Mesenchymal stem cell (in vitro differentiated cells and primary cell): ENCODE measurements around the gene LRRTM4.
A peak's percentile ranks its signal among the peaks of the same experiment; 100 is the strongest.
"Not testable (repeated sequence)": the region's sequence is repeated elsewhere in the genome, so short reads cannot be mapped to it uniquely, and the experiment has no call there.

Experiments
- DNase-seq: peaks from one replicate; pipeline ENCODE4 v3.0.0-alpha.2; 2013
- H2AFZ ChIP-seq: one replicate; pipeline ENCODE4 v1.6.1; 2013; ENCODE audit warnings: low read depth, mild to moderate bottlenecking, control low read depth, inconsistent platforms, low read length, moderate library complexity
- H2AK5ac ChIP-seq: 2 replicates; pipeline ENCODE4 v1.6.1; 2013; ENCODE audit warnings: low read length, moderate library complexity, mild to moderate bottlenecking, inconsistent platforms; ENCODE audit not compliant: severe bottlenecking
- H2BK120ac ChIP-seq: one replicate; pipeline ENCODE4 v1.6.1; 2013; ENCODE audit warnings: low read depth, mild to moderate bottlenecking, inconsistent platforms, low read length, moderate library complexity
- H2BK12ac ChIP-seq, 2 experiments: one replicate each; pipeline ENCODE4 v1.6.1; 2013; ENCODE audit warnings: inconsistent platforms in 2 of 2, low read length in 2 of 2, mild to moderate bottlenecking in 2 of 2, moderate library complexity in 2 of 2, control low read depth in 1 of 2
- H2BK15ac ChIP-seq: one replicate; pipeline ENCODE4 v1.6.1; 2013; ENCODE audit warnings: mild to moderate bottlenecking, low read depth, inconsistent platforms; ENCODE audit not compliant: poor library complexity, severe bottlenecking
- H2BK5ac ChIP-seq: 2 replicates; pipeline ENCODE4 v1.6.1; 2013; ENCODE audit warnings: low read depth, mild to moderate bottlenecking, low read length, control low read depth, inconsistent platforms; ENCODE audit not compliant: poor library complexity, severe bottlenecking
- H3K14ac ChIP-seq, 2 experiments: one replicate each; pipeline ENCODE4 v1.6.1; 2013; ENCODE audit warnings: inconsistent platforms in 2 of 2, low read length in 2 of 2, control low read depth in 1 of 2, mild to moderate bottlenecking in 1 of 2, moderate library complexity in 1 of 2
- H3K18ac ChIP-seq, 2 experiments: one replicate each; pipeline ENCODE4 v1.6.1; 2013; ENCODE audit warnings: inconsistent platforms in 2 of 2, low read length in 2 of 2, control low read depth in 1 of 2, low read depth in 1 of 2, mild to moderate bottlenecking in 1 of 2
- H3K23ac ChIP-seq, 2 experiments: one replicate each; pipeline ENCODE4 v1.6.1; 2013; ENCODE audit warnings: inconsistent platforms in 2 of 2, low read length in 2 of 2, mild to moderate bottlenecking in 2 of 2, moderate library complexity in 2 of 2, control low read depth in 1 of 2
- H3K27ac ChIP-seq: 2 replicates; pipeline ENCODE4 v1.5.1; 2013; ENCODE audit warnings: mild to moderate bottlenecking, moderate library complexity, low read length, control low read depth, inconsistent platforms; ENCODE audit not compliant: poor library complexity, severe bottlenecking
- H3K27me3 ChIP-seq, 2 experiments: 2 replicates each; pipeline versions ENCODE4 v1.6.1 to v1.7.0; 2013; ENCODE audit warnings: low read length in 2 of 2, mild to moderate bottlenecking in 2 of 2, moderate library complexity in 2 of 2, control low read depth in 1 of 2, inconsistent platforms in 1 of 2; ENCODE audit not compliant: control insufficient read depth in 1 of 2, insufficient read depth in 1 of 2
- H3K36me3 ChIP-seq, 2 experiments: 2 replicates each; pipeline versions ENCODE4 v1.6.1 to v1.7.0; 2013; ENCODE audit warnings: low read length in 2 of 2, control low read depth in 1 of 2, inconsistent platforms in 1 of 2, low read depth in 1 of 2, mild to moderate bottlenecking in 1 of 2; ENCODE audit not compliant: insufficient read depth in 2 of 2, control insufficient read depth in 1 of 2
- H3K4ac ChIP-seq, 2 experiments: one replicate each; pipeline ENCODE4 v1.6.1; 2013; ENCODE audit warnings: inconsistent platforms in 2 of 2, low read length in 2 of 2, mild to moderate bottlenecking in 2 of 2, moderate library complexity in 2 of 2, control low read depth in 1 of 2, low read depth in 1 of 2
- H3K4me1 ChIP-seq: 2 replicates; pipeline ENCODE4 v1.6.1; 2013; ENCODE audit warnings: low read depth, low read length, control low read depth; ENCODE audit not compliant: control insufficient read depth, insufficient read depth
- H3K4me2 ChIP-seq: 2 replicates; pipeline ENCODE4 v1.6.1; 2013; ENCODE audit warnings: low read length, mild to moderate bottlenecking, inconsistent platforms; ENCODE audit not compliant: poor library complexity, severe bottlenecking
- H3K4me3 ChIP-seq, 2 experiments: 2 replicates each; pipeline versions ENCODE4 v1.5.1 to v1.7.0; 2013; ENCODE audit warnings: low read length in 2 of 2, mild to moderate bottlenecking in 2 of 2, control low read depth in 1 of 2, low read depth in 1 of 2; ENCODE audit not compliant: insufficient read depth in 1 of 2
- H3K79me1 ChIP-seq: replicated peaks from 2 replicates; pipeline ENCODE4 v1.6.1; 2013; ENCODE audit warnings: mild to moderate bottlenecking, control low read depth, low read length, inconsistent platforms; ENCODE audit not compliant: poor library complexity, severe bottlenecking
- H3K9ac ChIP-seq: 2 replicates; pipeline ENCODE4 v1.7.0; 2013; ENCODE audit warnings: mild to moderate bottlenecking, low read length, moderate library complexity
- H3K9me3 ChIP-seq: 2 replicates; pipeline ENCODE4 v1.7.0; 2013; ENCODE audit warnings: mild to moderate bottlenecking, low read length; ENCODE audit not compliant: control insufficient read depth
- H4K8ac ChIP-seq: one replicate; pipeline ENCODE4 v1.6.1; 2013; ENCODE audit warnings: inconsistent platforms, mild to moderate bottlenecking, low read length, moderate library complexity
- H4K91ac ChIP-seq: one replicate; pipeline ENCODE4 v1.6.1; 2013; ENCODE audit warnings: mild to moderate bottlenecking, low read length, inconsistent platforms
- WGBS: methylation state at CpG from one replicate; pipeline ENCODE4 v1.1.7; 2013; ENCODE audit warnings: mixed read lengths; 5-methylcytosine and 5-hydroxymethylcytosine counted together

LRRTM4 gene

GRCh38 chr2:77034445-77034844 lies 487.7 kb downstream of the LRRTM4 start:
- H3K14ac ChIP-seq, result no peak overlapping the region
- H2BK15ac ChIP-seq, result no peak overlapping the region
- H3K9me3 ChIP-seq, result no peaks in the 10 kb centered on the region
- H3K23ac ChIP-seq, result no peak overlapping the region
- no peak overlapping the region for H3K4ac ChIP-seq
- H3K4me2 ChIP-seq, result no peak overlapping the region
- no peak overlapping the region for H4K8ac ChIP-seq
- no peaks in the 10 kb centered on the region for H3K27me3 ChIP-seq
- H4K91ac ChIP-seq, result no peak overlapping the region
- peak; percentile 83 for DNase-seq
- H3K9ac ChIP-seq, result no peak overlapping the region
- no peak overlapping the region for H3K18ac ChIP-seq
- no peak overlapping the region for H2AFZ ChIP-seq
- no peak overlapping the region for H3K4me3 ChIP-seq
- H2BK12ac ChIP-seq, result no peak overlapping the region
- no peaks in the 10 kb centered on the region for H3K79me1 ChIP-seq
- 4% methylated on average over 3 of the region's 4 CpGs for WGBS
- no peaks in the 10 kb centered on the region for H3K36me3 ChIP-seq
- H3K27ac ChIP-seq, result no peak overlapping the region
- no peaks in the 10 kb centered on the region for H3K4me1 ChIP-seq
- H2AK5ac ChIP-seq, result no peak overlapping the region
- H2BK5ac ChIP-seq, result no peak overlapping the region
- H2BK120ac ChIP-seq, result no peak overlapping the region

- not testable (repeated sequence) for H3K27ac ChIP-seq, H3K4ac ChIP-seq, H3K9ac ChIP-seq, H3K79me1 ChIP-seq, H3K9me3 ChIP-seq, H2BK120ac ChIP-seq, H3K23ac ChIP-seq, H3K36me3 ChIP-seq, H2BK15ac ChIP-seq, H3K4me1 ChIP-seq, H4K91ac ChIP-seq, H3K4me2 ChIP-seq, H3K27me3 ChIP-seq, H2AFZ ChIP-seq, H3K14ac ChIP-seq, H3K4me3 ChIP-seq, DNase-seq, H2BK5ac ChIP-seq, H3K18ac ChIP-seq, H4K8ac ChIP-seq, H2BK12ac ChIP-seq, H2AK5ac ChIP-seq
- 97% methylated on average over 5 of the region's 5 CpGs for WGBS
These were observed 492.9 kb downstream of the LRRTM4 start for GRCh38 chr2:77029237-77029636.

GRCh38 chr2:77028032-77028600 lies 494.1 kb downstream of the LRRTM4 start:
- Histone ChIP-seq H2BK5ac (no peak overlapping the region), H3K4ac (no peak overlapping the region), H3K14ac (no peak overlapping the region), H3K9me3 (no peaks in the 10 kb centered on the region), H3K4me3 (no peak overlapping the region), H3K23ac (no peak overlapping the region), H2BK12ac (no peak overlapping the region), H2AK5ac (no peak overlapping the region), H2BK15ac (no peak overlapping the region), H3K27ac (no peak overlapping the region), H3K36me3 (no peaks in the 10 kb centered on the region), H4K91ac (no peak overlapping the region), H3K18ac (no peak overlapping the region), H2BK120ac (no peak overlapping the region), H3K4me1 (no peaks in the 10 kb centered on the region), H3K9ac (no peak overlapping the region), H3K4me2 (no peak overlapping the region), H4K8ac (no peak overlapping the region), H3K27me3 (no peaks in the 10 kb centered on the region), H3K79me1 (no peaks in the 10 kb centered on the region), H2AFZ (no peak overlapping the region)
- WGBS, result 71% methylated on average over 3 of the region's 3 CpGs
- DNase-seq, result peak; percentile 21

- no peaks in the 10 kb centered on the region for H3K36me3 ChIP-seq
- no peak overlapping the region for H3K4me3 ChIP-seq
- H2AK5ac ChIP-seq, result no peak overlapping the region
- no peak overlapping the region for H2BK120ac ChIP-seq
- H2BK15ac ChIP-seq, result no peak overlapping the region
- no peak overlapping the region for H3K18ac ChIP-seq
- no peak overlapping the region for H3K23ac ChIP-seq
- H3K9ac ChIP-seq, result no peak overlapping the region
- H3K9me3 ChIP-seq, result no peaks in the 10 kb centered on the region
- H3K27me3 ChIP-seq, result no peaks in the 10 kb centered on the region
- H4K91ac ChIP-seq, result no peak overlapping the region
- H3K14ac ChIP-seq, result no peak overlapping the region
- no peak overlapping the region for H3K4ac ChIP-seq
- no peak overlapping the region for H3K4me2 ChIP-seq
- no peak for DNase-seq
- no peak overlapping the region for H3K27ac ChIP-seq
- no peaks in the 10 kb centered on the region for H3K4me1 ChIP-seq
- no peak overlapping the region for H2BK5ac ChIP-seq
- H3K79me1 ChIP-seq, result no peaks in the 10 kb centered on the region
- no peak overlapping the region for H2BK12ac ChIP-seq
- H4K8ac ChIP-seq, result no peak overlapping the region
- H2AFZ ChIP-seq, result no peak overlapping the region
- 100% methylated on average over 2 of the region's 4 CpGs for WGBS
These were observed 496.5 kb downstream of the LRRTM4 start for GRCh38 chr2:77025714-77026113.
